ENCODE measurements around the gene METTL16. TPM values are rescaled to one million over a fixed set of nuclear protein-coding genes. Genes with fewer than 3 reads are reported as not detected.

METTL16 gene
- total RNA-seq, 2 donors from 2014 or later: 12.9 to 24.1 TPM

DNA sequence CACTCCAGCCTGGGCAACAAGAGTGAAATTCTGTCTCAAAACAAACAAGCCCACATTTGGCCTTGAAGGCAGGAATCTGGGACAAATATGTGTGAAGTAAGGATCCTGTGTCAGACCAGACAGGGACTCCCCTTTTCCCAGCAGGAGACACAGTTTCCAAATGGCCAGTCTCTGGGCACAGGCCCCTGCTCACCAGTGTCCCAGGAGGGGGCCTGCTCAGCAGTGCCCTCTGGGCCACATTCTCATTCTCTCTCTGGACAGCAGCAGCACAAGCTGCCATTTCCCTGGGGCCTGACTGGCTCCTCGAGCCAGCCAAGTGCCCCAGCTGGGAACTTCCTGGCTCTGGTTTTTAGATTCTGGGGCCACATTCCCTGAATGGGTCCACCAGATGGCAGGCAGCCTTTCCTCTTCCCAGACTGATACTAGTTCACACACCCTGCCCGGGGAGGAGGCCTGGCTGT is 99.1 kb downstream of the METTL16 start:
- Histone ChIP-seq H3K36me3 (replicated peaks in 1 of 2; ENCODE audit: insufficient read depth in 1 of 2, low read depth in 2 of 2) (no peaks in the 10 kb centered on the region), H3K4me1 (peaks cover 29% of the 10 kb centered on the region), H3K27me3 (no peaks in the 10 kb centered on the region), H3K27ac (peak overlapping the region; percentile 64 to 89 (median 78)), H3K9me3 (no peaks in the 10 kb centered on the region), H3K4me3 (no peak overlapping the region)
- intact Hi-C loops (cut with DNase I): no loop called here
- TF ChIP-seq POLR2A (IDR thresholded peaks at IDR 0.05): no peak
- TF ChIP-seq, protein P1, sequence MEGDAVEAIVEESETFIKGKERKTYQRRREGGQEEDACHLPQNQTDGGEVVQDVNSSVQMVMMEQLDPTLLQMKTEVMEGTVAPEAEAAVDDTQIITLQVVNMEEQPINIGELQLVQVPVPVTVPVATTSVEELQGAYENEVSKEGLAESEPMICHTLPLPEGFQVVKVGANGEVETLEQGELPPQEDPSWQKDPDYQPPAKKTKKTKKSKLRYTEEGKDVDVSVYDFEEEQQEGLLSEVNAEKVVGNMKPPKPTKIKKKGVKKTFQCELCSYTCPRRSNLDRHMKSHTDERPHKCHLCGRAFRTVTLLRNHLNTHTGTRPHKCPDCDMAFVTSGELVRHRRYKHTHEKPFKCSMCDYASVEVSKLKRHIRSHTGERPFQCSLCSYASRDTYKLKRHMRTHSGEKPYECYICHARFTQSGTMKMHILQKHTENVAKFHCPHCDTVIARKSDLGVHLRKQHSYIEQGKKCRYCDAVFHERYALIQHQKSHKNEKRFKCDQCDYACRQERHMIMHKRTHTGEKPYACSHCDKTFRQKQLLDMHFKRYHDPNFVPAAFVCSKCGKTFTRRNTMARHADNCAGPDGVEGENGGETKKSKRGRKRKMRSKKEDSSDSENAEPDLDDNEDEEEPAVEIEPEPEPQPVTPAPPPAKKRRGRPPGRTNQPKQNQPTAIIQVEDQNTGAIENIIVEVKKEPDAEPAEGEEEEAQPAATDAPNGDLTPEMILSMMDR (IDR thresholded peaks at IDR 0.05): peak in 3 of 7 experiments; percentile 13 to 36 (median 19)
- WGBS, 2 donors: 13 to 20% methylated on average over 2 of the region's 2 CpGs
- peak; percentile 81 for ATAC-seq
- peak; percentile 78 to 91 (median 89) for DNase-seq

DNA sequence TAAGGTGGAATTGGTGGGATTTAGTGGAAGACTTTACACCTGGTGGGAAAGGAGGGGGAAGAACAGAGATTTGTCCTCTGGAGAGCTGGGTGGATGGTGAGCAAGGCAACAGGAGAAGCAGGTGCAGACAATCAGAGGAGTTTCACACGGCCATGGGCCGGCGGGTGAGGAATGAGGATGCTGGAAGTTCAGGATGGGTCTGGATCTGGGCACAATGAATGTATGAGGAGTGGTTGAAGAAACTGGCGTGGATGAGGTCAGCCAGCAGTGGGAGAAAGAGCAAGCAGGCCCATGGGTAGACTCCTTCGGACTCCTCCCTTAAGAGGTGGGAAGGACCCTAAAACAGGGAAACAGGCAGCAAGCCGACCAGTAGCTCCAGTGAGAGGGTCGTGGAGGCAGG is 100.7 kb downstream of the METTL16 start:
- no peaks in the 10 kb centered on the region for H3K36me3 ChIP-seq (replicated peaks in 1 of 2; ENCODE audit: insufficient read depth in 1 of 2, low read depth in 2 of 2)
- peaks cover 35% of the 10 kb centered on the region for H3K4me1 ChIP-seq
- TF ChIP-seq, protein P1 (IDR thresholded peaks at IDR 0.05): no peak
- TF ChIP-seq POLR2A (IDR thresholded peaks at IDR 0.05): no peak
- intact Hi-C loops (cut with DNase I): no loop called here
- no peaks in the 10 kb centered on the region for H3K9me3 ChIP-seq
- H3K27ac ChIP-seq: no peak overlapping the region
- 74 to 83% methylated on average over 7 of the region's 7 CpGs for WGBS, 2 donors
- H3K27me3 ChIP-seq: no peaks in the 10 kb centered on the region
- H3K4me3 ChIP-seq: no peak overlapping the region
- DNase-seq (no peak), ATAC-seq (no peak)

DNA sequence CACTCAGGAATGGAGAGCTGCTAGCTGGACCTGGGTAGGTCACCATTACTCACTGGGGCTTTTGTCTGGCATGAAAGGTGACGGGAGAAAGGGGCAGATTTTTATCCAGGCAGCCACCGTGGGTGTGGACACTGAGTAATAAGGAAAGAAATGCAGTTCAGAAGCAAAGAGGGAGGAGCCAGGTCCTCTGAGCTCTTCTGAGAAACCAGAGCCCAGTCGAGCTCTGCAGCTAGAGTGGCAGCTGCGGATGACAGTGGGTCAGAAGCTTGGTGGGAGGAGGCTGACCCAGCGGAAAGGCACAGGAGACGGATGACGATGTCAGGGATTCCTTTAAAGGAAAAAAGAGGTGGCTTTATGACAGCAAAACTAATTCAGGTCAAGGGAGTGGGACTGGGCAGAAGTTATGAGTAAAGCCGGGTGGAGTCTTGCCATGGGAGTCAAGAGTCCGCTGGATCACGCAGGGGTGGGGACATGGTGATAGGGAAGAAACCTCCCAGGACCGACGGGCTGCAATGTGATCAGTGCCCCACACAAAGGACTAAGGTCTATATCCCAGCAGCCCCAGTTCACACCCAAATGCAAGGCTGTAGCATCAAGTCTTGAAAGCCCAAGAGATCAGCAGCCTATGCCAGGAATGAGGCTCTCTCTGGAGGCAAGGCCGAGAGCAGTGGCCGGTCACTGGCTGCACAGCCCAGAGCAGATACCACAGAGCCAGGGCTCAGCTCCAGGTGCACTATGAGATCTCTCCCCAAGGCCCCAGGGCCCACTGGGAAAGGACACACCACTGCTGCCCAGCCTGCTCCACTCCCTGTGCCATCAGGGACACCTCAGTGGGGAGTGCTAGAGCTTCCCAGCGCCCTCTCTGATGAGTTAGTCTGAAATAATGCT is 104.5 kb downstream of the METTL16 start:
- Histone ChIP-seq H3K9me3 (no peaks in the 10 kb centered on the region), H3K27me3 (no peaks in the 10 kb centered on the region), H3K4me1 (peaks cover 52% of the 10 kb centered on the region), H3K27ac (peak overlapping the region; percentile 32 to 70 (median 45)), H3K4me3 (no peak overlapping the region), H3K36me3 (replicated peaks in 1 of 2; ENCODE audit: insufficient read depth in 1 of 2, low read depth in 2 of 2) (no peaks in the 10 kb centered on the region)
- 56 to 70% methylated on average over 14 to 15 of the region's 15 CpGs for WGBS, 2 donors
- intact Hi-C loops (cut with DNase I): no loop called here
- peak; percentile 28 for ATAC-seq
- peak in 3 of 4 donors; percentile 66 to 71 (median 67) for DNase-seq
- TF ChIP-seq POLR2A (IDR thresholded peaks at IDR 0.05): no peak
- TF ChIP-seq, protein P1 (IDR thresholded peaks at IDR 0.05): no peak

DNA sequence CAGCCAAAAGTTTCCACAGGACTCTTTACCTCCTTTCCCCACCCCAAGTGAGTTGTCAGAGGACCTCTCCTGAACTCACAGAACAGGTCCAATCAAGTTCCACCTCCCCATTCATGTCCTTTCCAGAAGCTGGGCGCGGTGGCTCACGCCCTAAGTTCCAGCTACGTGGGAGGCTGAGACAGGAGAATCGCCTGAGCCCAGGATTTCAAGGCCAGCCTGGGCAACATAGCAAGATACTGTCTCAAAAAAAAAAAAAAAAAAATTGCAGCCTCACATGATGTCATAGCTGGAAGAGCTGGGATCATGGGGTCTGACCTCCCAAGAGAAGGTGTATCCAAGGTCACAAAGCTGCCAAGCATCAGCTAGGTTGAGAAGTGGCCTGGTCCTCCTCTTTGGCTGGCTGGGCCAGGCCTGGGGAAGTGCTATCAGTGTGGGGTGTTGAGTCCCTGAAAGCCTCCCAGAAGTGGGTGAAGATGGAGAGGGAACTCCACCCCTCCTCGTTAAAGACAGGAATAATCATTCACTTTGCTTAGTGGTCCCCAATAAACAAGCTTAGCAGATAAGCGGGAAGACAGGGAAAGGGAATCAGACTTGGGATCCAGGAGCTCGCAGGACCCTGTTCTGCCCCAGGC is 105.3 kb downstream of the METTL16 start:
- WGBS, 2 donors: 78 to 82% methylated on average over 8 of the region's 8 CpGs
- intact Hi-C loops (cut with DNase I): no loop called here

More for the DNA sequence above, 105.3 kb downstream of the METTL16 start:
- DNase-seq: peak in 1 of 4 donors; percentile 22
- TF ChIP-seq, protein P1 (IDR thresholded peaks at IDR 0.05): no peak
- TF ChIP-seq POLR2A (IDR thresholded peaks at IDR 0.05): no peak
- Histone ChIP-seq H3K4me3 (no peak overlapping the region), H3K9me3 (no peaks in the 10 kb centered on the region), H3K36me3 (replicated peaks in 1 of 2; ENCODE audit: insufficient read depth in 1 of 2, low read depth in 2 of 2) (no peaks in the 10 kb centered on the region), H3K27ac (peak overlapping the region; percentile 32 to 70 (median 45)), H3K4me1 (peaks cover 48% of the 10 kb centered on the region), H3K27me3 (no peaks in the 10 kb centered on the region)
- no peak for ATAC-seq
